ENCODE data around the gene OTOGL. TPM values are rescaled to one million over a fixed set of nuclear protein-coding genes. Genes with fewer than 3 reads are reported as not detected.

Gene OTOGL
- total RNA-seq, 1 experiment from 2014 or later = not detected

DNA sequence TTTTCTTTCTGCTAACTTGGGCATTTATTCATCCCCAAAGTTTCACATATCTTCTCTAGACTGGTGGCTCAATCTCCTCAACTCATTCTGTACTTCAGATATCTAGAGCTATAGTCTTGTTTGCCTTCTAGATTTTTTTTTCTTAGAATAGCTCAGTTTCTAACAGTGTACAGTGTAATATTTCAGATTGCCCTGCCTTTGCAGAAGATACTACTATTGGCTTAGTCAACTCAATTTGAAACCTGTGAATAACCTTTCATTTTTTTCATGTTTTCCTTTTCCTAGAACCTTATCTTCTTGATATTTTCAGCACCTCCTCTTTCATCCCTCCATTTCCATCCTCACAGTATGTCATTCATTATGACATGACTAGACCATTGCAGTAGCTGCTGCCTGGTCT lies 69.6 kb downstream of the OTOGL start:
- DNase-seq = no peak
- intact Hi-C loops (cut with micrococcal nuclease; ENCODE audit: unreplicated experiment) = no loop called here
- H3K27ac ChIP-seq = no peak overlapping the region
- no peaks in the 10 kb centered on the region for H3K4me1 ChIP-seq (replicated peaks; ENCODE audit: insufficient read depth)
- H3K79me2 ChIP-seq (ENCODE audit: low read depth) = no peaks in the 10 kb centered on the region
- no peak overlapping the region for H2AFZ ChIP-seq
- CTCF ChIA-PET = no interaction called here
- H3K4me2 ChIP-seq = no peak overlapping the region
- H4K20me1 ChIP-seq (ENCODE audit: insufficient read depth) = no peaks in the 10 kb centered on the region
- no peak overlapping the region for H3K4me3 ChIP-seq
- H3F3A ChIP-seq (ENCODE audit: insufficient read depth, low read depth) = no peaks in the 10 kb centered on the region
- TF ChIP-seq, protein P1, sequence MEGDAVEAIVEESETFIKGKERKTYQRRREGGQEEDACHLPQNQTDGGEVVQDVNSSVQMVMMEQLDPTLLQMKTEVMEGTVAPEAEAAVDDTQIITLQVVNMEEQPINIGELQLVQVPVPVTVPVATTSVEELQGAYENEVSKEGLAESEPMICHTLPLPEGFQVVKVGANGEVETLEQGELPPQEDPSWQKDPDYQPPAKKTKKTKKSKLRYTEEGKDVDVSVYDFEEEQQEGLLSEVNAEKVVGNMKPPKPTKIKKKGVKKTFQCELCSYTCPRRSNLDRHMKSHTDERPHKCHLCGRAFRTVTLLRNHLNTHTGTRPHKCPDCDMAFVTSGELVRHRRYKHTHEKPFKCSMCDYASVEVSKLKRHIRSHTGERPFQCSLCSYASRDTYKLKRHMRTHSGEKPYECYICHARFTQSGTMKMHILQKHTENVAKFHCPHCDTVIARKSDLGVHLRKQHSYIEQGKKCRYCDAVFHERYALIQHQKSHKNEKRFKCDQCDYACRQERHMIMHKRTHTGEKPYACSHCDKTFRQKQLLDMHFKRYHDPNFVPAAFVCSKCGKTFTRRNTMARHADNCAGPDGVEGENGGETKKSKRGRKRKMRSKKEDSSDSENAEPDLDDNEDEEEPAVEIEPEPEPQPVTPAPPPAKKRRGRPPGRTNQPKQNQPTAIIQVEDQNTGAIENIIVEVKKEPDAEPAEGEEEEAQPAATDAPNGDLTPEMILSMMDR (conservative IDR thresholded peaks at IDR 0.05) = no peak
- no peak for TF ChIP-seq EZH2 (IDR thresholded peaks at IDR 0.05; ENCODE audit: low read depth)
- H3K27me3 ChIP-seq (ENCODE audit: insufficient read depth, low read depth) = no peaks in the 10 kb centered on the region
- no peaks in the 10 kb centered on the region for H3K9me2 ChIP-seq (ENCODE audit: insufficient read depth)
- H3K36me3 ChIP-seq (ENCODE audit: low read depth) = no peaks in the 10 kb centered on the region
- POLR2A ChIA-PET (ENCODE audit: unreplicated experiment) = no interaction called here
- no peaks in the 10 kb centered on the region; the same call in 1 of the 2 replicates for H3K9me3 ChIP-seq (ENCODE audit: insufficient read depth, low read depth)
- no TSS peak for BruUV-seq (replicated peaks)

DNA sequence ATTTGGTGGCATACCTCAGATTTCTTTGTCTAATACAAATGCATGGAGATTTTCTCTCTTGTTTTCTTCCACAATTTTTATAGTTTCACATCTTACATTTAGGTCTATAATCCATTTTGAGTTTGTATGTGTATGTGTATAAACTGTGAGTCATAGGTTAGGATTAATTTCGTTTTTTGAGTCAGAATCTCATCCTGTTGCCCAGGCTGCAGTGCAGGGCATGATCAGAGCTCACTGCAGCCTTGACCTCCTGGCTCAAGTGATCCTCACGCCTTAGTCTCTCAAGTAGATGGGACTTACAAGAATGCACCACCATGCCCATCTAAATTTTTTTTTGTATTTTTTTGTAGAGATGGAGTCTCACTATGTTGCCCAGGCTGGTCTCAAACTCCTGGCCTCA lies 71.6 kb downstream of the OTOGL start:
- no peak for TF ChIP-seq EZH2 (IDR thresholded peaks at IDR 0.05; ENCODE audit: low read depth)
- TF ChIP-seq, protein P1 (conservative IDR thresholded peaks at IDR 0.05) = no peak
- H2AFZ ChIP-seq = no peak overlapping the region
- POLR2A ChIA-PET (ENCODE audit: unreplicated experiment) = no interaction called here
- H3K36me3 ChIP-seq (ENCODE audit: low read depth) = no peaks in the 10 kb centered on the region
- DNase-seq = no peak
- H4K20me1 ChIP-seq (ENCODE audit: insufficient read depth) = no peaks in the 10 kb centered on the region
- H3K9me2 ChIP-seq (ENCODE audit: insufficient read depth) = no peaks in the 10 kb centered on the region
- no peaks in the 10 kb centered on the region for H3K9me3 ChIP-seq (ENCODE audit: insufficient read depth, low read depth)
- H3K4me1 ChIP-seq (replicated peaks; ENCODE audit: insufficient read depth) = 0 out of 2 replicates have a peak, but pooled peaks cover 6% of the 10 kb centered on the region
- H3K27ac ChIP-seq = no peak overlapping the region
- H3K79me2 ChIP-seq (ENCODE audit: low read depth) = no peaks in the 10 kb centered on the region
- H3K4me2 ChIP-seq = no peak overlapping the region
- CTCF ChIA-PET = no interaction called here
- no peaks in the 10 kb centered on the region for H3F3A ChIP-seq (ENCODE audit: insufficient read depth, low read depth)
- no TSS peak for BruUV-seq (replicated peaks)
- H3K4me3 ChIP-seq = no peak overlapping the region
- H3K27me3 ChIP-seq (ENCODE audit: insufficient read depth, low read depth) = no peaks in the 10 kb centered on the region
- intact Hi-C loops (cut with micrococcal nuclease; ENCODE audit: unreplicated experiment) = no loop called here

DNA sequence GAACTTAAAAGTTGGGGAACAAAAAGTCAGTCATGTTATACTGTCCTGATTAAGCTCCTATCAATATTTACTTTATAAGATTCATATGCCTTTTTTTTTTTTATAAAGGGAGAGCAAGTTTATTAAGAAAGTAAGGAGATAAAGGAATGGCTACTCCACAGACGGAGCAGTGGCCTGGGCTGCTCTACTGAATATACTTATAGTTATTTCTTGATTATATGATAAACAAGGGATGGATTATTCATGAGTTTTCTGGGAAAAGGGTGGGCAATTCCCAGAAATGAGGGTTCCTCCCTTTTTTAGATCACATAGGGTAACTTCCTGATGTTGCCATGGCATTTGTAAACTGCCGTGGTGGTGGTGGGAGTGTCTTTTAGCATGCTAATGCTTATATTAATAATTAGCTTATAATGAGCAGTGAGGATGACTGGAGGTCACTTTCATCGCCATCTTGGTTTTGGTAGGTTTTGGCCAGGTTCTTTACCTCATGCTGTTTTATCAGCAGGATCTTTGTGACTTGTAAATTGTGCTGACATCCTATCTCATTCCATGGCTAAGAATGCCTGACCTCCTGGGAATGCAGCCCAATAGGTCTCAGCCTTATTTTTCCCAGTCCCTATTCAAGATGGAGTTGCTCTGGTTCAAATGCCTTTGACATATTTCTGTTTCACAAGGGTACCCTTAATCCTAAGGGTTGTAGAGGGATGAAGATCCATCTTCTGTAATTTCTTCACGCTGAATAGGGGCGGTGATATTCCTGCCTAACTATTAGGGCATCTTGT lies 73.9 kb downstream of the OTOGL start:
- Histone ChIP-seq H3K9me3 (ENCODE audit: insufficient read depth, low read depth) (no peaks in the 10 kb centered on the region), H3K79me2 (ENCODE audit: low read depth) (no peaks in the 10 kb centered on the region), H3F3A (ENCODE audit: insufficient read depth, low read depth) (no peaks in the 10 kb centered on the region), H3K9me2 (ENCODE audit: insufficient read depth) (no peaks in the 10 kb centered on the region), H4K20me1 (ENCODE audit: insufficient read depth) (no peaks in the 10 kb centered on the region), H3K4me3 (no peak overlapping the region), H3K27me3 (ENCODE audit: insufficient read depth, low read depth) (no peaks in the 10 kb centered on the region), H3K36me3 (ENCODE audit: low read depth) (no peaks in the 10 kb centered on the region), H2AFZ (no peak overlapping the region; the same call in 1 of the 2 replicates), H3K4me2 (no peak overlapping the region), H3K4me1 (replicated peaks; ENCODE audit: insufficient read depth) (0 out of 2 replicates have a peak, but pooled peaks cover 6% of the 10 kb centered on the region), H3K27ac (no peak overlapping the region)
- TF ChIP-seq, protein P1 (conservative IDR thresholded peaks at IDR 0.05) = no peak
- TF ChIP-seq EZH2 (IDR thresholded peaks at IDR 0.05; ENCODE audit: low read depth) = no peak
- DNase-seq = no peak
- ChIA-PET POLR2A (ENCODE audit: unreplicated experiment) (no interaction called here), CTCF (interaction anchor here (0.6 kb wide), 1 partner anchor 1743 kb away, joined by 4 read pairs; no protein-coding TSS in a partner anchor)
- intact Hi-C loops (cut with micrococcal nuclease; ENCODE audit: unreplicated experiment) = no loop called here
- BruUV-seq (replicated peaks) = no TSS peak
